ENCODE data around the gene PSG6.
"Not testable (repeated sequence)": the region's sequence is repeated elsewhere in the genome, so short reads cannot be mapped to it uniquely, and the experiment has no call there.

The PSG6 gene

DNA sequence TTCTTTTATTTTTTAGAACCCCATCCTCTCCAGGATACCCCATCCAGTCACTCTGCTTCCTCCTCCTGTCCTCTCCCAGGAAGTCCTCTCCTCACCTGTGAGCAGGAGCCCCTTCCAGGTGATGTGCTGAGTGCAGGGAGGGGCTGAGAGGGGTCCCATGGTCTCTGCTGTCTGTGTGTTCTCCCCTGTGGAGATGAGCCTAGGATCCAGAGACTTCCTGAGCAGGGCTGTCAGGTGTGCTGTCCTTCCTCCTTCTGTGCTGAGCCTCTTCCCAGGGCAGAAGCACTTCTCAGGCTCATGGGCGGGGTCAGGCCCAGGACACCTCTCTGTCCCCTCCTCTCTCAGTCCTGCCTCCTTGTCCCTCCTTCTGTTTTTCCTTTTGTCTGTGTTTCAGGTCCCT lies at the start of gene PSG6:
TSS of gene PSG6 (minus strand) at position 261 of the 400 bp plus-strand sequence. CDS start at position 159, 102 bp downstream.
- not testable (repeated sequence) for DNase-seq

DNA sequence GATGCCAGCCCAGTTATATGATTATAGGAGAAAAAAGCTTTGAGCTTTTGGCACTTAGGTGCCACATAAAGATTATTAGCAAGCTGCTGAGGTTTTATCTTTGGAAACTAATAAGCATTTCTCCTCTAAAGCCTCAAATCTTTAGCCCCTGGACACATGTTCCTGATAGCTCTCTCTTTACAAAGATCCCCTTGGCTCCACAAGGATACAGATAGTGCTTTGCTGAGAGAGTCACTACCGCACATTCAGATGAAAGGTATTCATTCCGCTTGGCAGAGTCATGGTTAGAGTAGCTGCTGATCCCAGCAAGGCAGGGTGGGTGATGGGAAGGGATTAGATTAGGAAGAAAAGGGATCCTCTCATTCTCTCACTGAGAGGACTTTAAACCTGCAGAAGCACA lies 47.5 kb upstream of the PSG6 start:
- DNase-seq = no peak

DNA sequence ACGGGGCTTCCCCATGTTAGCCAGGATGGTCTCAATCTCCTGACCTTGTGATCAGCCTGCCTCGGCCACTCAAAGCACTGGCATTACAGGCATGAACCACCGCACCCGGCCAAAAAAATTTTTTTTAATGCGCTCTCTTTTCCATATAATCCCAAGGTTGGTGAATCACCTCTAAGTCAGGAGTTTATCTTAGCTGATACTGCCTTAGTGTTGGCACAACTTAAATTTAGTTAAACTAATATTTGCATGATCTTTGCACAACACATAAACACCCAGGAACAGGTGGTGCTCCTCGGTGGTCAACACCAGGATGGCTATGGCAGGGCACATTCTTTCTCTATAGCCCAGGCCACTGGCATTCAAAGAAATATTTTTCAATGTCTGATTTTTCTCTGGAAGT lies 43.4 kb upstream of the PSG6 start:
- no peak for DNase-seq

DNA sequence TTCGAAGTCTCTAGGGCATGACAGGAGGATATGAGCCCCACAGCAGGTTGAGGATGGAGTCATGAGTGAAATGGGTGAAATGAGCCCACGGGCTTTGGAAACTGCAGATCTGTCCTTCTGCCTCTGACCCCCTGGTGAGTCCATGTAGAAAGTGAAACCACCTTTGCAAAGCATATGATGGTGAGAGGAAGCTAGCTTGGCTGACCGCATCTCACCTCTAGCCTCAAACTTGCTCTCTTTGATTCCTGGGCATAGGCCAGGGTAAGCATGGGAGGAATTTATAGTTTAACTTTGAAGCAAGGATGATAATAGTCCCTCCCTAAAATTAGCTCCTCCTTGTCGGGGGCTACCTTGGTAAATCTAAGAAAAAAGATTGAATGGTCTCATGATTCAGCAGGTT lies 34.4 kb upstream of the PSG6 start:
- not testable (repeated sequence) for DNase-seq

DNA sequence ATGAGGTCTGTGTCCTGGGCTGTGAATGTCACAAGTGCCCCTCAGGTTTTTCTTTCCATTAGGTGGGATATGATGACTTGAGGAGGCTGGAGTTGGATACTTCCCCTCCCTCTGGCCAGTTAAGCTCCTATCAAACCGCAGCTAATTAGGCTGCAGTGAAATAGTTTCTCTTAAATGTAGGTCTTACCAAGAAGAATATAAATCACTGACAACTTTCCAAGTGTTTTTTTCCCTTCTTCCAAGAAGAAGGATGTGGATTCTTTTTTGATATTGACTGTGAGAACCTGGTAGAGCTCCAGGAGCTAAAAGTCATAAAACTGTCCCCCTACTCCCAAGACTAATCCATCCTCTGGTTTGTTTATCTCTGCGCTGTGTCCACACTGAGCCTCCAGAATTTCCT lies 33.8 kb upstream of the PSG6 start:
- not testable (repeated sequence) for DNase-seq

DNA sequence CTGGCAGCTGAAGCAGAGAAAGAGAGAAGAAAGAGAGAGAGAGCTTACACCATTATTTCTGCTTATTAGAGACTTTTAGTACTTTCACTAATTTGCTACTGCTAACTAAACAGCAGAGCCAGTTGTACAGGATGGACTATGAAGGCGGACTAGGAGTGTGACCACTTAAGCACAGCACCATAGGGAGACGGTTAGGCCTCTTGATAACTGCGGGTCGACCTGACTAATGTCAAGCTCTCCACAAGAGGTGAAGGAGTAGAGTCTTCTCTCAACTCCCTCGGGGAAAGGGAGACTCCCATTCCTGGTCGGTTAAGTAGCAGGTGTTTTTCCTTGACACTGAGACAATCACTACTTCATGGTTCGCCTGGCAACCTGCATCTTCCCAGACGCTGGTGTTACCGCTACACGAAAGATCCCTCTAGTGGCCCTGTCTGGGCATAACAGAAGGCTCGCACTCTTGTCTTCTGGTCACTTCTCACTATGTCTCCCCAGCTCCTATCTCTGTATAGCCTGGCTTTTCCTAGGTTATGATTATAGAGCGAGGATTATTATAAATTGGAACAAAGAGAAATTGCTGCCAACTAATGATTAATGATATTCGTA lies 24.6 kb upstream of the PSG6 start:
- DNase-seq = no peak

DNA sequence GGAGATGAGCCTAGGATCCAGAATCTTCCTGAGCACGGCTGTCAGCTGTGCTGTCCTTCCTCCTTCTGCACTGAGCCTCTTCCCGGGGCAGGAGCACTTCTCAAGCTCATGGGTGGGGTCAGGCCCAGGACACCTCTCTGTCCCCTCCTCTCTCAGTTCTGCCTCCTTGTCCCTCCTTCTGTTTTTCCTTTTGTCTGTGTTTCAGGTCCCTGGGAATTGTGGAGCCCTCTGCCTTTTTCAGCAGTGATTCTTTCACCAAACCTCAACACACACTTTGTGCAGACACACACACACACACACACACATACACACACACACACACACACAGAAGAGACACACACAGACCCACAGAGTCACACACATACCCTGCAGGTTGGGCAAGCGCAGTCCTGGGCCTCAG lies 19.4 kb upstream of the PSG6 start, which contains the start of gene PSG7:
TSS of gene PSG7 (minus strand) at position 101 of the 400 bp plus-strand sequence. CDS start 131 bp downstream, outside the sequence.
- not testable (repeated sequence) for DNase-seq

DNA sequence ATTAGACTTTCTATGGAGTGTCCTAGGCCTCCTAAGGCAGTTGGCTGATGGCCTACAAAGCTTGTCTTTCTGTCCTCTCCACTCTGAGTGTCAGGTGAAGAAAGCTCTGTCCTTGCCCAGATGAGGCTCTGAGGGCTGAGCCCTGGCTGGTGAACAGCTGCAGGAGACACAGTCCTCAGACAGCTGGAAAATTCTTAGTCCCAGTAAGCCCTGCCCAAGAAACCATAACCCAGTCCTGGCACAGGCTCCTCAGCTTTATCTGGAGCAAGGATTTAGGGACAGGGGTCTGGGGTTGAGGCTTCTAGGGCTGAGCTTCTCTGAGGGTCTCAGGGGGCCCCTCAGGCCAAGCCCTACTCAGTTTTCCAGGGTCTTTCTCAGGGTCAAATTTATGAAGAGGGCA lies 17.0 kb upstream of the PSG6 start:
- DNase-seq = not testable (repeated sequence)

DNA sequence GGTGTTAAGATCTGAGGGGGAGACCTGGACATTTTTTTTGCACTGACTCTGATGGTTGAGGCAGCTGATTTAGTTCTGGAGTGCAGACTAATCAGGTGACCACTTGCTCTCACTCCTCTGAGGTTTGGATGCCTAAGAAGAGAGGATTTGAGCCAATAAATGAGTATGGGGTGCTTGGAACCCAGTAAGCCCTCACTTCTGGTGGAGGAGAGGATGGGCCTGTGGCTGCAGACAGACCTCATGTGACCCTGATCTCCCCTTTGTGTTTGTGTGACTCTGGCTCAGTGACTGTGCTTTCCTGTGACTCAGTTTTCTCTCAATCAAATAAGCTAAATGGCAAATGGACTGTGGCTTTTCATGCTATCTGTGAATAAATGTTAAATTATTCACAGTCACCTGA lies 16.5 kb upstream of the PSG6 start:
- not testable (repeated sequence) for DNase-seq

DNA sequence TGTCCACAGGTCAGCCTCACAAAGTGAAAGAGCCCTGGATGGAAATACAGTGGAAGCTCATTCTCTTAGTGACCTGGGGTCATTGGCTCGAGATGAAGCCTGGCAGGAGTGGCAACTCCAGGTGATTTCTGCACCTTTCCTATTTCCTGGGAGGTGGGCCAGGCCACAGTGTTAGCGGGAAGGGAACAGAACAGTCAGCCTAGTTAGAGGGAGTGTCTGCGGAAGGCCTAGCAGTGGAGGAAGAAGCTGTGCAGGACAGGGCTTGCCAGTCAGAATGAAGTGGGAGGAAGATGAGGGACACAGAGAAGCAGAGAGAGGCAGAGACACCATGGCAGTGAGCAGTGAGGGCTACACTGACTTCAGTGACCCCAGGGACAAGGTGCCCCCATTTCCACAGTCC lies 15.7 kb upstream of the PSG6 start:
- not testable (repeated sequence) for DNase-seq

DNA sequence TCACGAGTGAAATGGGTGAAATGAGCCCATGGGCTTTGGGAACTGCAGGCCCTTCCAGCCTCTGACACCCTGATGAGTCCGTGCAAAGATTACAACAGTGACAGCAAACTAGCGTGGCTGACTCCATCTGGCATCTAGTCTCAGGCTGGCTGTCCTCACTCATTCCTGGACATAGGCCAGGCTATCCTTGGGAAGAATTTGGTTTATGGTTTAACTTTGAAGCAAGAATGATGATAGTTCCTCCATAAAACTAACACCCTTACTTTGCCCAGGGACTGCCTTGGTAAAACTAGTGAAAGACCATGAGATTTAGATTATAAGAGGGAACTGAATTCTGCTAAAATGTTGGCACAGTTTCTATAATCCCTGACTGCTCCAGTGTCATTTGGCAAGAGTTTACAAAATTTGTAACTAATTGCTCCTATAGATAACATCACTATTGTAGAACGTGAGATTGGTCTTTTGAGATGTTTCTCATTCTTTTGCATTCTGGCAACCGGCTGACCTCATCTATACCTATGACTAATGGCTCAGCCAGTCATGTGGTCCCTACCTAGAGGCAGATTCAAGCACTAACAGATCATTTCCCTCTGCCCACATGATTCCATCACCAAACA lies 14.9 kb upstream of the PSG6 start:
- DNase-seq = not testable (repeated sequence)

DNA sequence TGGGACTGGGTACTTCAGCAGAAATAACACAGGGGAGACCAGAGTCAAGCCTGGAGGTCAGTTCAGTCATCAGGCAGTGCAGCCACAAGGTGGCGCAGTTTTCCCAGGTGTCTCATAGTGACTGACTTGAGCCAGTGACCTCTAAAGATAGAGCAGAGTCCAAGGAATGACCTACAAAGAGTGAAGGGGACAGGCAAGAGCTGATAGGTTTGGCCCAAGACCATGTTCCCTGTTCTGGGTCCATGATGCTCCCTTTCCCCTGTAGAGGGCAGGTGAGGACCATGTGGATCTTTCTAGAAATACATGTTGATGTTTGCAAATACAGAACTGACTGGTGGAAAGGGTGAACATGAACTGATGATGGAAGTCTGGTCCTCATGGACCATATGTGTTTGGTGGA lies 12.5 kb upstream of the PSG6 start:
- DNase-seq = not testable (repeated sequence)

DNA sequence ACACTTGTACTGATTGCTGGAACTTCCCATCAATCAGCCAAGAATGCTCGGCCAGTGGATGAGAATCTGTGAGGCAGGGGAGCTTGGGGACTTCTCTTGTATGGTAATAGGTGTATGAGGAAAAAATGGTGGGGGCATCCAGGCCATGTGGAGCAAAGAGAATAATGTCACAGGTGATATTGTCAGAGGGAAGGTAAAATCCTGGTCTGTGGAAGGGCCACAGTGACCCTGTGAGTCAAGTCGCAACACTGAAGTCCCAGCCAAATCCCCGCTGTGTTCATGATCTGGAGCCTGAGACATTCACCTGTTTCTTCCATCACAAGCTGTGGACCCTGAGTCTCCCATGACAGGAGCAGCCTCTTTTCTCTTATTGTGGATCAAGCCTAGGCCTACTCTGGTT lies 11.2 kb upstream of the PSG6 start:
- no peak for DNase-seq

DNA sequence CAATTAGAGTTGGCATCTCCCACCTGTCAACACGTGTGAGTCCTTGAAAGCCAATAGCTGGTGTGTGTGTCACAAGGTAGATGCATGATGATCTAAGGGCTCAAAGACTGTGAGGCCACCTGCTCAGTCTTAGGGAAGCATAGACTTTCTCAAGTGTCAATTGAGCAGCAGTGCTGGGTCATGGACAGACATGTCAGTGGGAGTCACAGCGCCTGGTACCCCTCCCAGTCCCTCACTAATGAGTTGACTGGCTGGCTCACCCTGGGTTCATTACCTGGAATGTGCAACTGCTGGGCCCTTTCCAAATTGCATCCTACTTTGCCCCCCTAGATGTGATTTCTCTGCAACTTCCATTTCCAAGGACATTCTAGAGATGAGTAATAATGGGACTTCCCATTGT lies 9.1 kb upstream of the PSG6 start:
- DNase-seq = no peak

DNA sequence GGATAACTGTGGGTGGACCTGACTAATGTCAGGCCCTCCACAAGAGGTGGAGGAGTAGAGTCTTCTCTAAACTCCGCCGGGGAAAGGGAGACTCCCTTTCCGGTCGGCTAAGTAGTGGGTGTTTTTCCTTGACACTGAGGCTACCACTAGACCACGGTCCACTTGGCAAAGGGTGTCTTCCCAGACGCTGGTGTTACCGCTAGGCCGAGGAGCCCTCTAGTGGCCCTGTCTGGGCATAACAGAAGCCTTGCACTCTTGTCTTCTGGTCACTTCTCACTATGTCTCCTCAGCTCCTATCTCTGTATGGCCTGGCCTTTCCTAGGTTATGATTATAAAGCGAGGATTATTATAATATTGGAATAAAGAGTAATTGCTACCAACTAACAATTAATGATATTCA lies 5.4 kb upstream of the PSG6 start:
- DNase-seq = not testable (repeated sequence)

DNA sequence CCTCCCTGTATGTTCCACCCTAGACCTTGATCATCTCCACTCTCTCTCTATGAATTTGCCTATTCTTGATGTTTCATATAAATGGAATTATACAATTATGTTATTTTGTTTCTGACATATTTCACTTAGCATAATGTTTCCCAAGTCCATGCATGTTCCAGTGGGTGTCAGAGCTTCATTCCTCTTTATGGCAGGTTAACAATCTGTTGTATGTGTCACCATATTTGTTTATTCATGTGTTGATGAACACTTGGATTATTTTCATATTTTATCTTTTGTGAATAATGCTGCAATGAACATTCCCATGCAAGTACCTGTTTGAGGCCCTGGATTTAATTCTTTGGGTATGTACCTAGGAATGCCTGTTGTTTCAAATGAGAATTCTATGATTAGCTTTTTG lies 3.3 kb upstream of the PSG6 start:
- not testable (repeated sequence) for DNase-seq

DNA sequence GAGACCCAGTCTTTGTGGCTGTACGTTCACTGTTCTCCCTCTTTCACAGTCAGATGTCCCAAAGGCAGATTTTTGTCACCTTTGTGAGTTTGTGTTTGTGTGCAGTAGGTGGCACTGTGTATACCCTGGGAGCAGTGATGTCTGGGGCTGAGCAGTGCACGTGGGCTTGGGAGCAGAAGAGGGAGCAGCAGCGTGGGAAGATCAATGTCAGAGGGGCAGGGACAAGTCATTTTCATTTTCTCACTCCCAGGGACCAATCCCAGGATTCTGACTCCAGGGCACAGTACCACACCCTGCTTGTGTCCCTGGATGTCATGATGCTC lies 2.0 kb upstream of the PSG6 start:
- DNase-seq = no peak

DNA sequence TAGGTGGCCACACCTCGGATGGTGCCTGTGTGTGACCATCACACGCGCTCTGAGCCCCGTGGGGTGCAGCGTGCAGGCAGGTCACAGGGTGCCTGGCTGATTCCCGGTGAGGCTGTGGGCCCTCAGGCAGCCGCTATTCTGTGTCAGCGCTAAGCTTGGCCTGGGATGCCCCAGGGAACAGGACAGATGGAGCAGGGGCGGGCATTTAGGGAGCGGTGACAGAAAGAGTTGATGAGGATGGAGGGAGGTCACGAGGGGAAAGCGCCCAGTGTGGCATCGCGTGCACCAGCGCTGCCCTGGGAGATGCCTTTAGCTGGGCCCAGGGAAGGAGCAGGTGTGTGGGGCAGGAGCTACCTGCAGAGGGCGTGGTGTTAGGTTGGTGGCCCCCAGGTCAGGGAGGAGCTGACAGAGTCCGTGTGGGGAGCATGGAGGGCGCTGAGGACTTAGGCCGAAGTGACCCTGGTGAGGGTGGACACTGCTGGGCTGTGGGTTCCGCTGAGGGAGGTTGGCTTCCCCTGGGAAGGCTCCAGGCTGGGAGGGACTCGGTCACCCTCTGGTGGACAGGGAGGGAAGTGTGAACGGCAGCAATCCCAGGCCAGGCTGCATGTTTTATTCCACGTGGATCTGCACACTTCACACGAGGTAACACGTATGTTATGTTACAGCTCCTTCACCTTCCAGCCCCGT lies 1.5 kb upstream of the PSG6 start:
- not testable (repeated sequence) for DNase-seq

DNA sequence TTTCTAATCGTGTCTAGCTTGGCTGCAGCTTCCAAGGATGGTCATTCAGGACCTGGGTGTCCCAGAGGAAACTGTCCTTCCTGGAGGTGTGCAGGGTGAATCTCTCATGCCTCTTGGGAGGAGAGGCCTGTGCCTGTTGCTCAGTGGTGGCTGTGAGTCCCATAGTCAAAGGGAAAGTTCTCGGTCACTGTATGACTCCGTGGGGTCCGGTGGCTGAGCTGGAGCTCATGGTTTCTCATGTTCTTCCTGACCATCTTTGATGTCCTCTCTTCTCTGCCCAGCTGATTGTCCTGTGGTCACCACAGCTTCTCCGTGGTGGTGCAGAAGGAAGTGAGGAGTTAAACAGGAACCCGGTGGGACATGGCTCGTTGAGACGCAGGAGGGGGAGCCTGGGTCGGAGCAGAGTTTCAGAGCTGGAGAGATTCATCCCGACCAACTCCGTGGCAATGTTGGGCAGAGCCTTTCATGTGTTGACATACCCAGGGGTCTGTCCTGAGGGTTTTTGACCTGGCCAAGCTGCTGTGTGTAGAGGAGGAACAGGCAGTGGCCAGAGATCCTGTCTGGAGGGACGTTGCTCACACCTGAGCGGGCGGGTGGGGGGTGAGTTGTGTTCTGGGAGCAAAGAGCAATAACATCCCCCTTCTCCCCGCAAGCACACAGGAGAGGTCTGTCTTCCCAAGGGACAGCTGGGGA lies 829 bp upstream of the PSG6 start:
- DNase-seq = not testable (repeated sequence)

DNA sequence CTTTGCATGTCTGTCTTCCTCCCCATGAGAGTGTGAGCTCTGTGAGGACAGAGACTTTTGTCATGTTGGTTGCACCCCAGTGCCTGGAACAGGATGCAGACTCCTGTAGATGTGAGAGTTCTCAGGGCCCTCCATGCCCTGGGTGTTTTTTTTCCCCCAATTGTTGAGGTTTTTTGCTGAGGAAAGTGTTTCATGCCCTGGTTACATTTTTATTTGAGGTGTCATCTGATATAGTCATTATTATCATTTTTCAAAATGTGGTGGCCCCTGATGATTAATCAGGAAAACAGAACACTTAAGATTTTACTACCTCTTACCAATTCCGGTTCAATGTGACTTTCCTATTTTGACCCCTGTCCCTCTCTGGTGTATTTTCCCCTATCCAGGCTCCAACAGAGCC lies 763 bp downstream of the PSG6 start:
- DNase-seq = not testable (repeated sequence)

DNA sequence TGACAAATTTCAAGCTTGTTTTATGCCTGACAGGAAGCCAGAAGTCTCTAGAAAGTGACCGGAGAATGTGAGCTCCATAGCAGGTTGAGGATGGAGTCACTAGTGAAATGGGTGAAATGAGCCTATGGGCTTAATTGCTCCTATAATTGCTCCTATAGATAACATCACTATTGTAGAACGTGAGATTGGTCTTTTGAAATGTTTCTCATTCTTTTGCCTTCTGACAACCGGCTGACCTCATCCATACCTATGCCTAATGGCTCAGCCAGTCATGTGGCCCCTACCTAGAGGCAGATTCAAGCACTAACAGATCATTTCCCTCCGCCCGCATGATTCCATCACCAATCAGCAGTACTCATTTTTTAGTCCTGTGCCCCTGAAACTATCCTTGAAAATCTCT lies 4.2 kb downstream of the PSG6 start:
- DNase-seq = not testable (repeated sequence)

DNA sequence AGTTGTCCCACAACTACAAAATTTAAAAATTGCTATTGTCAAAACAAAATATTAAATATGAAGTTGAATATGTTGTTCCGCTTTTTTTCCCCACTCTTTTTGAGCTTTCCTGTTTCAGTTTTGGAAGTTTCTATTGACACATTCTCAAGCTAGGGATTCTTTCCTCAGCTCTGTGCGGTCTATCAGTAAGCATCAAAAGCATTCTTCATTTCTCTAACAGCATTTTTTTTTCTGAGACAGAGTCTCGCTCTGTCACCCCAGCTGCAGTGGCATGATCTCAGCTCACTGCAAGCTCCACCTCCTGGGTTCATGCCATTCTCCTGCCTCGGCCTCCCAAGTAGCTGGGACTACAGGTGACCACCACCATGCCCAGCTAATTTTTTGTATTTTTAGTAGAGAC lies 4.8 kb downstream of the PSG6 start:
- DNase-seq = not testable (repeated sequence)

DNA sequence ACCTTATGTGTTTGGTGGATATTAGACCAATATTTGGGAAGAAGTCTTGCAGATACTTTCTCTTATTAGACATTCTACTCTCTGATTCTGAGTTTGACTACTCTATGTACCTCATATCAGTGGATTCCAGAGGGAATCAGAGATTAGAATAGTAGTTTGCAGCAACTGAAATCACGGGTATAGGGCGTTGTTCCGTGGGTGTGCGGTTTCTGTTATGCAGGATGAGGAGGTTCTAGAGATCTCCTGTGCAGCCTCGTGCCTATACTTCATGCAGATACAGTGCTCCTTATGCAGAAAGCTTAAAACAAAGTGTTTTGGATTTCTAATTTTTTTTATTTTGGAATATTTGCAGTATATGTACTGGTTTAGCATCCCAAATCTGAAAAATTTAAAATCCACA lies 6.0 kb downstream of the PSG6 start:
- not testable (repeated sequence) for DNase-seq

DNA sequence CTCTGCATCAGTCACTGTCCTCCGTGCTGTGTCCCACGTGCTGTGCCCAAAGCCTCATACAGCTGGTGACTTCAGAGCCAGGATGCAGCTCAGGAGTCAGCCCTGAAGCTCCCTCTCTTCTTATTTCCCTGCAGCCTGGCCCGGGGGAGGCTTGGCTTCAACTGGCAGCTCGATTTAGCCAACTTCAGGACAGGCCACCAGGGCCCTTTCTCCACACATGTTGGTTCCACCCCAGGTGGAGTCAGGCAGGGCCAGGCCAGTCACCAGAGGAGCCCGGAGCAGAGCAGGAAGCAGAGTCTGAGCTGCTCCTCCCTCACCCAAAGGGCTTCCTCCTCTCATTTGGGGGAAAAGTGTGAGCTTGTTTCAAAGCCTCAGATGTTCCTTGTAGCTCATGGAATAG lies 11.5 kb downstream of the PSG6 start:
- not testable (repeated sequence) for DNase-seq

All from NCI-H510A treated with DMSO at 0.1 percent for 48 hours (cell line).